GM23338 (cell line): ENCODE measurements around the gene MYOD1. TPM values are rescaled to one million over a fixed set of nuclear protein-coding genes. Genes with fewer than 3 reads are reported as not detected.

Experiments
- ATAC-seq: fragments of 200-7000 bp; cut with Tn5 transposase; 3 replicates; pipeline ENCODE4 v1.9.1; 2020
- DNase-seq: peaks from one replicate; pipeline ENCODE4 v3.0.0-alpha.2; 2015; ENCODE audit warnings: low spot score
- H2AFZ ChIP-seq: fragments of 200-600 bp; sonication (generic); 2 replicates; pipeline ENCODE4 v1.8.0; 2016; ENCODE audit warnings: antibody characterized with exemption, mild to moderate bottlenecking, moderate library complexity
- H3F3A ChIP-seq: fragments of 200-600 bp; sonication (generic); replicated peaks from 2 replicates; pipeline ENCODE4 v1.8.0; 2017; ENCODE audit warnings: antibody characterized with exemption, mixed run types, low read depth
- H3K27ac ChIP-seq: fragments of 200-600 bp; sonication (generic); 2 replicates; pipeline ENCODE4 v1.6.1; 2016; ENCODE audit warnings: low read depth
- H3K27me3 ChIP-seq: fragments of 200-600 bp; sonication (generic); 2 replicates; pipeline ENCODE4 v1.8.0; 2016; ENCODE audit warnings: mild to moderate bottlenecking, mixed run types, moderate library complexity; ENCODE audit not compliant: insufficient read depth
- H3K36me3 ChIP-seq: fragments of 200-600 bp; sonication (generic); 2 replicates; pipeline ENCODE4 v1.8.0; 2016; ENCODE audit warnings: mild to moderate bottlenecking; ENCODE audit not compliant: insufficient read depth
- H3K4me1 ChIP-seq: fragments of 200-600 bp; sonication (generic); 2 replicates; pipeline ENCODE4 v1.8.0; 2016; ENCODE audit warnings: mild to moderate bottlenecking, moderate library complexity; ENCODE audit not compliant: insufficient read depth
- H3K4me2 ChIP-seq: fragments of 200-600 bp; sonication (generic); 2 replicates; pipeline ENCODE4 v1.7.1; 2017; ENCODE audit warnings: mixed run types
- H3K4me3 ChIP-seq: fragments of 200-600 bp; sonication (generic); 2 replicates; pipeline ENCODE4 v1.6.1; 2016; ENCODE audit warnings: mixed run types
- H3K79me2 ChIP-seq: fragments of 200-600 bp; sonication (generic); replicated peaks from 2 replicates; pipeline ENCODE4 v1.8.0; 2017; ENCODE audit warnings: mild to moderate bottlenecking; ENCODE audit not compliant: insufficient read depth
- H3K9me2 ChIP-seq: fragments of 200-600 bp; sonication (generic); 2 replicates; pipeline ENCODE4 v1.8.0; 2017; ENCODE audit not compliant: insufficient read depth
- H4K20me1 ChIP-seq: fragments of 200-600 bp; sonication (generic); replicated peaks from 2 replicates; pipeline ENCODE4 v1.8.0; 2017; ENCODE audit warnings: mild to moderate bottlenecking; ENCODE audit not compliant: insufficient read depth
- H3K27ac Mint-ChIP-seq: 2 replicates; pipeline ENCODE4 v1.8.0; 2020; ENCODE audit warnings: inconsistent platforms, mild to moderate bottlenecking, moderate library complexity, mixed read lengths
- H3K27me3 Mint-ChIP-seq: 3 replicates; pipeline ENCODE4 v1.8.0; 2022; ENCODE audit warnings: low read depth, mild to moderate bottlenecking, moderate library complexity, mixed read lengths, inconsistent platforms; ENCODE audit not compliant: insufficient read depth, poor library complexity
- H3K36me3 Mint-ChIP-seq: 3 replicates; pipeline ENCODE4 v1.8.0; 2021; ENCODE audit warnings: low read depth, mild to moderate bottlenecking, inconsistent platforms, moderate library complexity, mixed read lengths
- H3K4me1 Mint-ChIP-seq: 3 replicates; pipeline ENCODE4 v1.8.0; 2020; ENCODE audit warnings: mild to moderate bottlenecking, inconsistent platforms, mixed read lengths
- H3K4me3 Mint-ChIP-seq: 3 replicates; pipeline ENCODE4 v1.8.0; 2021; ENCODE audit warnings: moderate library complexity, mild to moderate bottlenecking, inconsistent platforms, mixed read lengths
- H3K9me3 Mint-ChIP-seq: 3 replicates; pipeline ENCODE4 v1.8.0; 2020; ENCODE audit warnings: moderate library complexity, mild to moderate bottlenecking, inconsistent platforms, mixed read lengths
- CREB1 ChIP-seq: fragments of 250-450 bp; sonication (Bioruptor Pico); IDR thresholded peaks from 2 replicates; pipeline ENCODE4 v1.5.0; 2020; ENCODE audit warnings: low read depth, mild to moderate bottlenecking, moderate library complexity
- EZH2 ChIP-seq: fragments of 200-600 bp; sonication (generic); IDR thresholded peaks from one replicate; pipeline ENCODE4 v1.8.0; 2017; ENCODE audit warnings: antibody characterized with exemption, mild to moderate bottlenecking, low read depth; ENCODE audit not compliant: unreplicated experiment
- EZH2phosphoT487 ChIP-seq: fragments of 200-600 bp; sonication (generic); IDR thresholded peaks from one replicate; pipeline ENCODE4 v1.8.1; 2018; ENCODE audit warnings: antibody characterized with exemption; ENCODE audit not compliant: unreplicated experiment
- JUNB ChIP-seq: IDR thresholded peaks from one replicate; pipeline ENCODE4 v1.6.1; 2016; ENCODE audit warnings: antibody characterized with exemption; ENCODE audit not compliant: unreplicated experiment
- POLR2AphosphoS5 ChIP-seq: IDR thresholded peaks from 2 replicates; pipeline ENCODE4 v1.6.1; 2016; ENCODE audit warnings: antibody characterized with exemption, low read depth
- STAT1 ChIP-seq: IDR thresholded peaks from one replicate; pipeline ENCODE4 v1.6.1; 2016; ENCODE audit warnings: antibody characterized with exemption; ENCODE audit not compliant: unreplicated experiment
- ZNF114 ChIP-seq: fragments of 250-450 bp; sonication (Bioruptor Pico); IDR thresholded peaks from 2 replicates; pipeline ENCODE4 v1.5.0; 2020; ENCODE audit warnings: mild to moderate bottlenecking, moderate library complexity
- ZNF331 ChIP-seq: fragments of 250-450 bp; sonication (Bioruptor Pico); IDR thresholded peaks from 2 replicates; pipeline ENCODE4 v1.5.0; 2020; ENCODE audit warnings: low read depth, mild to moderate bottlenecking, moderate library complexity
- polyA plus RNA-seq: library from polyadenylated mRNA; unstranded; fragments of >200 nt; fragmentation: Nextera tagmentation; extraction: Ambion mirVana; gene quantifications from 2 replicates; pipeline ENCODE4 v1.2.1, GENCODE V29; 2016
- total RNA-seq: library from RNA; depleted of rRNA; stranded (reverse); fragments of >200 nt; shearing (Covaris generic); gene quantifications from 2 replicates; pipeline ENCODE4 v1.2.3, GENCODE V29; 2014
- TF ChIP-seq, protein P1 (sequence below): fragments of 250-450 bp; sonication (Bioruptor Pico); IDR thresholded peaks from 2 replicates; pipeline ENCODE4 v1.5.0; 2020; ENCODE audit warnings: mild to moderate bottlenecking, moderate library complexity
- TF ChIP-seq, protein P2 (sequence below), 2 experiments: fragments of 200-600 bp in 1 of 2; sonication (generic) in 1 of 2; conservative IDR thresholded peaks; 2 replicates each; pipeline versions ENCODE4 v1.5.1 to v1.6.1; 2016 to 2017; ENCODE audit warnings: antibody characterized with exemption in 2 of 2, low read depth in 2 of 2, mild to moderate bottlenecking in 2 of 2, moderate library complexity in 1 of 2
- TF ChIP-seq, protein P3 (sequence below): IDR thresholded peaks from one replicate; pipeline ENCODE4 v1.6.1; 2018; ENCODE audit warnings: antibody characterized with exemption; ENCODE audit not compliant: unreplicated experiment

Gene MYOD1
- total and polyA plus RNA-seq, 2 experiments from 2014 or later = not detected

DNA sequence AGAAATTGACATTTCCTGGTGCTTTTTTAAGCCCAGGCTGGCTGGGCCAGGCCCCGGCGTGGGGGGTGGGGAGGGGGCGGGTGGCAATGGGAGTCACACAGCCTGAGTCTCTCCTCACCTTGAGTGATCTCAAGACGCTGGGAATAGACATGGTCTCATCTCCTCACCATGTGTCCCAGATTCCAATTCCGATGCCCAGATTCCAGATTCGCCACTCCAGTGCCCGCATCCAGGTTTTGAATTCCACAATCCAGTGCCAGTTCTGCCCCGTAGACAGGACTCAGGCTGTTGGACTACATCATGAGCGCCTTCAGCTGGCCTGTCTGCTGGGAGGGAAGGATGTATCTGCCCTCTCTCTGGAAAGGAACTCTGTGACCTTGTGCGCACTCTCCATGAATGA, 34.3 kb downstream of the MYOD1 start:
- no peak overlapping the region for H3K4me2 ChIP-seq
- Mint-ChIP-seq H3K27ac (no peak overlapping the region), H3K27me3 (peaks cover 5% of the 10 kb centered on the region), H3K9me3 (no peaks in the 10 kb centered on the region), H3K4me3 (no peak overlapping the region), H3K36me3 (no peaks in the 10 kb centered on the region), H3K4me1 (no peaks in the 10 kb centered on the region; the same call in 2 of the 3 replicates)
- TF ChIP-seq POLR2AphosphoS5 (no peak), CREB1 (CRISPR knock-in tag) (no peak), JUNB (no peak)
- TF ChIP-seq, protein P1, sequence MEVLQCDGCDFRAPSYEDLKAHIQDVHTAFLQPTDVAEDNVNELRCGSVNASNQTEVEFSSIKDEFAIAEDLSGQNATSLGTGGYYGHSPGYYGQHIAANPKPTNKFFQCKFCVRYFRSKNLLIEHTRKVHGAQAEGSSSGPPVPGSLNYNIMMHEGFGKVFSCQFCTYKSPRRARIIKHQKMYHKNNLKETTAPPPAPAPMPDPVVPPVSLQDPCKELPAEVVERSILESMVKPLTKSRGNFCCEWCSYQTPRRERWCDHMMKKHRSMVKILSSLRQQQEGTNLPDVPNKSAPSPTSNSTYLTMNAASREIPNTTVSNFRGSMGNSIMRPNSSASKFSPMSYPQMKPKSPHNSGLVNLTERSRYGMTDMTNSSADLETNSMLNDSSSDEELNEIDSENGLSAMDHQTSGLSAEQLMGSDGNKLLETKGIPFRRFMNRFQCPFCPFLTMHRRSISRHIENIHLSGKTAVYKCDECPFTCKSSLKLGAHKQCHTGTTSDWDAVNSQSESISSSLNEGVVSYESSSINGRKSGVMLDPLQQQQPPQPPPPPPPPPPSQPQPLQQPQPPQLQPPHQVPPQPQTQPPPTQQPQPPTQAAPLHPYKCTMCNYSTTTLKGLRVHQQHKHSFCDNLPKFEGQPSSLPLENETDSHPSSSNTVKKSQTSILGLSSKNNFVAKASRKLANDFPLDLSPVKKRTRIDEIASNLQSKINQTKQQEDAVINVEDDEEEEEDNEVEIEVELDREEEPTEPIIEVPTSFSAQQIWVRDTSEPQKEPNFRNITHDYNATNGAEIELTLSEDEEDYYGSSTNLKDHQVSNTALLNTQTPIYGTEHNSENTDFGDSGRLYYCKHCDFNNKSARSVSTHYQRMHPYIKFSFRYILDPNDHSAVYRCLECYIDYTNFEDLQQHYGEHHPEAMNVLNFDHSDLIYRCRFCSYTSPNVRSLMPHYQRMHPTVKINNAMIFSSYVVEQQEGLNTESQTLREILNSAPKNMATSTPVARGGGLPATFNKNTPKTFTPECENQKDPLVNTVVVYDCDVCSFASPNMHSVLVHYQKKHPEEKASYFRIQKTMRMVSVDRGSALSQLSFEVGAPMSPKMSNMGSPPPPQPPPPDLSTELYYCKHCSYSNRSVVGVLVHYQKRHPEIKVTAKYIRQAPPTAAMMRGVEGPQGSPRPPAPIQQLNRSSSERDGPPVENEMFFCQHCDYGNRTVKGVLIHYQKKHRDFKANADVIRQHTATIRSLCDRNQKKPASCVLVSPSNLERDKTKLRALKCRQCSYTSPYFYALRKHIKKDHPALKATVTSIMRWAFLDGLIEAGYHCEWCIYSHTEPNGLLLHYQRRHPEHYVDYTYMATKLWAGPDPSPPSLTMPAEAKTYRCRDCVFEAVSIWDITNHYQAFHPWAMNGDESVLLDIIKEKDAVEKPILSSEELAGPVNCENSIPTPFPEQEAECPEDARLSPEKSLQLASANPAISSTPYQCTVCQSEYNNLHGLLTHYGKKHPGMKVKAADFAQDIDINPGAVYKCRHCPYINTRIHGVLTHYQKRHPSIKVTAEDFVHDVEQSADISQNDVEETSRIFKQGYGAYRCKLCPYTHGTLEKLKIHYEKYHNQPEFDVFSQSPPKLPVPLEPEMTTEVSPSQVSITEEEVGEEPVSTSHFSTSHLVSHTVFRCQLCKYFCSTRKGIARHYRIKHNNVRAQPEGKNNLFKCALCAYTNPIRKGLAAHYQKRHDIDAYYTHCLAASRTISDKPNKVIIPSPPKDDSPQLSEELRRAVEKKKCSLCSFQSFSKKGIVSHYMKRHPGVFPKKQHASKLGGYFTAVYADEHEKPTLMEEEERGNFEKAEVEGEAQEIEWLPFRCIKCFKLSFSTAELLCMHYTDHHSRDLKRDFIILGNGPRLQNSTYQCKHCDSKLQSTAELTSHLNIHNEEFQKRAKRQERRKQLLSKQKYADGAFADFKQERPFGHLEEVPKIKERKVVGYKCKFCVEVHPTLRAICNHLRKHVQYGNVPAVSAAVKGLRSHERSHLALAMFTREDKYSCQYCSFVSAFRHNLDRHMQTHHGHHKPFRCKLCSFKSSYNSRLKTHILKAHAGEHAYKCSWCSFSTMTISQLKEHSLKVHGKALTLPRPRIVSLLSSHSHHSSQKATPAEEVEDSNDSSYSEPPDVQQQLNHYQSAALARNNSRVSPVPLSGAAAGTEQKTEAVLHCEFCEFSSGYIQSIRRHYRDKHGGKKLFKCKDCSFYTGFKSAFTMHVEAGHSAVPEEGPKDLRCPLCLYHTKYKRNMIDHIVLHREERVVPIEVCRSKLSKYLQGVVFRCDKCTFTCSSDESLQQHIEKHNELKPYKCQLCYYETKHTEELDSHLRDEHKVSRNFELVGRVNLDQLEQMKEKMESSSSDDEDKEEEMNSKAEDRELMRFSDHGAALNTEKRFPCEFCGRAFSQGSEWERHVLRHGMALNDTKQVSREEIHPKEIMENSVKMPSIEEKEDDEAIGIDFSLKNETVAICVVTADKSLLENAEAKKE (CRISPR knock-in tag) = no peak
- H3K27me3 ChIP-seq = no peaks in the 10 kb centered on the region
- no peaks in the 10 kb centered on the region for H3F3A ChIP-seq
- H3K4me3 ChIP-seq = no peak overlapping the region
- no peaks in the 10 kb centered on the region for H4K20me1 ChIP-seq
- no peaks in the 10 kb centered on the region for H3K9me2 ChIP-seq
- no peak for DNase-seq
- no peaks in the 10 kb centered on the region for H3K36me3 ChIP-seq
- ATAC-seq = no peak
- H3K79me2 ChIP-seq = no peaks in the 10 kb centered on the region
- no peak overlapping the region for H3K27ac ChIP-seq
- H2AFZ ChIP-seq = no peak overlapping the region
- no peaks in the 10 kb centered on the region for H3K4me1 ChIP-seq

DNA sequence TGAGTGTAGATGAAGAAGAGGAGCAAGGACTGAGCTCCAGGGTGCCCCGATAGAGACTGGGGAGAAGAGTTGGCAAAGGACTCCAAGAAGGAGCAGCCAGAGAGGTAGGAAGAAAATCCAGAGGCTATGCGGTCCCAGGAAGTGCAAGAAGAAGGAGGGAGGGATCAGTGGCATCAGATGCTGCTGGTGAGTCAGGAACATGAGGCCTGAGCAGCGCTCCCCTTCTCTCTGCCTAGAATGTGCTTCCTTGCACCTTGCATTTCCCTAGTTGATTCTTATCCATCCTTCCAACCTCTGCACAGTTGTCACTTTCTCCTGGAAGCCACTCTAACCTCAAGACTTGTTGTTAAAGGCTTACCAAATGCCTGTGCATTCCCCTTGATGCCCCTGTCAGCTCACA, 36.5 kb downstream of the MYOD1 start:
- H3K4me3 Mint-ChIP-seq = no peak overlapping the region
- H3K36me3 ChIP-seq = no peaks in the 10 kb centered on the region
- H3K27ac Mint-ChIP-seq = no peak overlapping the region
- H3K27me3 Mint-ChIP-seq = peaks cover 5% of the 10 kb centered on the region
- ATAC-seq (no peak), DNase-seq (no peak)
- H3K9me3 Mint-ChIP-seq = no peaks in the 10 kb centered on the region
- H3K4me1 Mint-ChIP-seq = peaks cover 2% of the 10 kb centered on the region; the same call in 2 of the 3 replicates
- H4K20me1 ChIP-seq = no peaks in the 10 kb centered on the region
- no peaks in the 10 kb centered on the region for H3K36me3 Mint-ChIP-seq
- no peak overlapping the region for H3K4me3 ChIP-seq
- H3K4me1 ChIP-seq = no peaks in the 10 kb centered on the region
- no peaks in the 10 kb centered on the region for H3K79me2 ChIP-seq
- no peak overlapping the region for H3K4me2 ChIP-seq
- H3F3A ChIP-seq = no peaks in the 10 kb centered on the region
- H2AFZ ChIP-seq = no peak overlapping the region
- no peak overlapping the region for H3K27ac ChIP-seq
- no peaks in the 10 kb centered on the region for H3K9me2 ChIP-seq
- no peaks in the 10 kb centered on the region for H3K27me3 ChIP-seq
- TF ChIP-seq POLR2AphosphoS5 (no peak), STAT1 (no peak), CREB1 (CRISPR knock-in tag) (no peak), EZH2phosphoT487 (no peak), JUNB (no peak), ZNF114 (CRISPR knock-in tag) (no peak), ZNF331 (no peak), EZH2 (no peak)
- TF ChIP-seq, protein P2, sequence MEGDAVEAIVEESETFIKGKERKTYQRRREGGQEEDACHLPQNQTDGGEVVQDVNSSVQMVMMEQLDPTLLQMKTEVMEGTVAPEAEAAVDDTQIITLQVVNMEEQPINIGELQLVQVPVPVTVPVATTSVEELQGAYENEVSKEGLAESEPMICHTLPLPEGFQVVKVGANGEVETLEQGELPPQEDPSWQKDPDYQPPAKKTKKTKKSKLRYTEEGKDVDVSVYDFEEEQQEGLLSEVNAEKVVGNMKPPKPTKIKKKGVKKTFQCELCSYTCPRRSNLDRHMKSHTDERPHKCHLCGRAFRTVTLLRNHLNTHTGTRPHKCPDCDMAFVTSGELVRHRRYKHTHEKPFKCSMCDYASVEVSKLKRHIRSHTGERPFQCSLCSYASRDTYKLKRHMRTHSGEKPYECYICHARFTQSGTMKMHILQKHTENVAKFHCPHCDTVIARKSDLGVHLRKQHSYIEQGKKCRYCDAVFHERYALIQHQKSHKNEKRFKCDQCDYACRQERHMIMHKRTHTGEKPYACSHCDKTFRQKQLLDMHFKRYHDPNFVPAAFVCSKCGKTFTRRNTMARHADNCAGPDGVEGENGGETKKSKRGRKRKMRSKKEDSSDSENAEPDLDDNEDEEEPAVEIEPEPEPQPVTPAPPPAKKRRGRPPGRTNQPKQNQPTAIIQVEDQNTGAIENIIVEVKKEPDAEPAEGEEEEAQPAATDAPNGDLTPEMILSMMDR (conservative IDR thresholded peaks at IDR 0.05; ENCODE audit: low read depth in 2 of 2) = no peak
- TF ChIP-seq, protein P3, sequence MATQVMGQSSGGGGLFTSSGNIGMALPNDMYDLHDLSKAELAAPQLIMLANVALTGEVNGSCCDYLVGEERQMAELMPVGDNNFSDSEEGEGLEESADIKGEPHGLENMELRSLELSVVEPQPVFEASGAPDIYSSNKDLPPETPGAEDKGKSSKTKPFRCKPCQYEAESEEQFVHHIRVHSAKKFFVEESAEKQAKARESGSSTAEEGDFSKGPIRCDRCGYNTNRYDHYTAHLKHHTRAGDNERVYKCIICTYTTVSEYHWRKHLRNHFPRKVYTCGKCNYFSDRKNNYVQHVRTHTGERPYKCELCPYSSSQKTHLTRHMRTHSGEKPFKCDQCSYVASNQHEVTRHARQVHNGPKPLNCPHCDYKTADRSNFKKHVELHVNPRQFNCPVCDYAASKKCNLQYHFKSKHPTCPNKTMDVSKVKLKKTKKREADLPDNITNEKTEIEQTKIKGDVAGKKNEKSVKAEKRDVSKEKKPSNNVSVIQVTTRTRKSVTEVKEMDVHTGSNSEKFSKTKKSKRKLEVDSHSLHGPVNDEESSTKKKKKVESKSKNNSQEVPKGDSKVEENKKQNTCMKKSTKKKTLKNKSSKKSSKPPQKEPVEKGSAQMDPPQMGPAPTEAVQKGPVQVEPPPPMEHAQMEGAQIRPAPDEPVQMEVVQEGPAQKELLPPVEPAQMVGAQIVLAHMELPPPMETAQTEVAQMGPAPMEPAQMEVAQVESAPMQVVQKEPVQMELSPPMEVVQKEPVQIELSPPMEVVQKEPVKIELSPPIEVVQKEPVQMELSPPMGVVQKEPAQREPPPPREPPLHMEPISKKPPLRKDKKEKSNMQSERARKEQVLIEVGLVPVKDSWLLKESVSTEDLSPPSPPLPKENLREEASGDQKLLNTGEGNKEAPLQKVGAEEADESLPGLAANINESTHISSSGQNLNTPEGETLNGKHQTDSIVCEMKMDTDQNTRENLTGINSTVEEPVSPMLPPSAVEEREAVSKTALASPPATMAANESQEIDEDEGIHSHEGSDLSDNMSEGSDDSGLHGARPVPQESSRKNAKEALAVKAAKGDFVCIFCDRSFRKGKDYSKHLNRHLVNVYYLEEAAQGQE = no peak
